Lung (tissue), 12 donors: ENCODE results near the gene UGP2. TPM values are rescaled to one million over a fixed set of nuclear protein-coding genes. Genes with fewer than 3 reads are reported as not detected.

Source experiments
- ATAC-seq: fragments of 200-7000 bp; cut with Tn5 transposase; one replicate; pipeline ENCODE4 v1.9.1; 2020; ENCODE audit warnings: moderate number of reproducible peaks; ENCODE audit not compliant: insufficient read depth, low FRiP score
- DNase-seq, 3 donors: peaks; one replicate each; pipeline ENCODE4 v3.0.0-alpha.2; 2013 to 2017
- H3K27ac ChIP-seq, 2 donors: one replicate each; pipeline ENCODE4 v1.5.1; 2013; ENCODE audit warnings: mild to moderate bottlenecking in 2 of 2, moderate library complexity in 2 of 2, control low read depth in 1 of 2, inconsistent platforms in 1 of 2, low read depth in 1 of 2, low read length in 1 of 2
- H3K27me3 ChIP-seq, 3 donors: one replicate each; pipeline ENCODE4 v1.5.1; 2013; ENCODE audit warnings: low read length in 2 of 3; ENCODE audit not compliant: control insufficient read depth in 3 of 3, insufficient read depth in 3 of 3
- H3K36me3 ChIP-seq, 4 donors: one replicate each; pipeline ENCODE4 v1.5.1; 2013; ENCODE audit warnings: low read length in 4 of 4, mild to moderate bottlenecking in 1 of 4, moderate library complexity in 1 of 4; ENCODE audit not compliant: control insufficient read depth in 4 of 4, insufficient read depth in 4 of 4
- H3K4me1 ChIP-seq, 5 donors: one replicate each; pipeline ENCODE4 v1.5.1; 2013; ENCODE audit warnings: low read length in 5 of 5, mild to moderate bottlenecking in 2 of 5, moderate library complexity in 1 of 5; ENCODE audit not compliant: control insufficient read depth in 5 of 5, insufficient read depth in 5 of 5
- H3K4me3 ChIP-seq: one replicate; pipeline ENCODE4 v1.5.1; 2013; ENCODE audit warnings: mild to moderate bottlenecking, control low read depth, moderate library complexity
- H3K9ac ChIP-seq, 2 donors: one replicate each; pipeline ENCODE4 v1.5.1; 2013; ENCODE audit warnings: low read length in 2 of 2, control low read depth in 1 of 2; ENCODE audit not compliant: insufficient read depth in 1 of 2
- H3K9me3 ChIP-seq, 4 donors: one replicate each; pipeline ENCODE4 v1.5.1; 2013; ENCODE audit warnings: low read length in 3 of 4, mild to moderate bottlenecking in 1 of 4, moderate library complexity in 1 of 4; ENCODE audit not compliant: control insufficient read depth in 4 of 4, insufficient read depth in 3 of 4
- WGBS, 2 donors: extraction: QIAGEN DNeasy Blood & Tissue Kit; methylation state at CpG; one replicate each; pipeline ENCODE4 v1.1.7; 2013; 5-methylcytosine and 5-hydroxymethylcytosine counted together
- polyA plus RNA-seq, 2 donors: library from polyadenylated mRNA; stranded (reverse); fragments of 200-250 nt; gene quantifications; one replicate each; pipeline ENCODE4 v1.2.1, GENCODE V29; 2013
- total RNA-seq, 2 donors: library from RNA; depleted of rRNA in 1 of 2; stranded (reverse); fragments of >200 nt in 1 of 2; gene quantifications; one replicate each; pipeline ENCODE4 v1.2.1, GENCODE V29; 2014 to 2021
- TF ChIP-seq, protein P1 (sequence below): IDR thresholded peaks from 2 replicates; pipeline ENCODE4 v1.5.1; 2012; ENCODE audit warnings: mild to moderate bottlenecking; ENCODE audit errors: control extremely low read depth, extremely low read depth
- donor health status: control.
- donor health status: control.
- donor health status: Bipolar disorder and iron deficiency.
- donor health status: healthy.
- donor health status: DM: yes; HTN: yes; CAD: no.

The UGP2 gene
- total and polyA plus RNA-seq, 4 donors: 59.2 to 156 (median 107) TPM

DNA sequence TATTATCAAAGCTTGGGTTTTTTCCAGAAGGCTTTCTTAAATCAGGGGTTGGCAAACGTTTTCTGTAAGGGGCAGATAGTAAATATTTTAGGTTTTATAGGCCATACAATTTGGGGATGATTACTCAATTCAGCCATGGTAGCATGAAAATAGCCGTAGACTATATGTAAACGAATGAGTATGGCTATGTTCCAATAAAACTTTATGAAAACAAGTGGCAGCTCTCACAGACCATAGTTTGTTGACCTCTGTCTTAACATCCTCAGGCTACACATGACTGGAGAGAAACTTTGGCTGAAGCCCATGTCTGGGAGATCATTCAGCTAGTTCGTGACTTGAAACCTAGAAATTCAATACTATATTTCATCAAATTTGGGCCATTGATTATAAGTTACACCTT, 30.2 kb downstream of the UGP2 start:
- TF ChIP-seq, protein P1, sequence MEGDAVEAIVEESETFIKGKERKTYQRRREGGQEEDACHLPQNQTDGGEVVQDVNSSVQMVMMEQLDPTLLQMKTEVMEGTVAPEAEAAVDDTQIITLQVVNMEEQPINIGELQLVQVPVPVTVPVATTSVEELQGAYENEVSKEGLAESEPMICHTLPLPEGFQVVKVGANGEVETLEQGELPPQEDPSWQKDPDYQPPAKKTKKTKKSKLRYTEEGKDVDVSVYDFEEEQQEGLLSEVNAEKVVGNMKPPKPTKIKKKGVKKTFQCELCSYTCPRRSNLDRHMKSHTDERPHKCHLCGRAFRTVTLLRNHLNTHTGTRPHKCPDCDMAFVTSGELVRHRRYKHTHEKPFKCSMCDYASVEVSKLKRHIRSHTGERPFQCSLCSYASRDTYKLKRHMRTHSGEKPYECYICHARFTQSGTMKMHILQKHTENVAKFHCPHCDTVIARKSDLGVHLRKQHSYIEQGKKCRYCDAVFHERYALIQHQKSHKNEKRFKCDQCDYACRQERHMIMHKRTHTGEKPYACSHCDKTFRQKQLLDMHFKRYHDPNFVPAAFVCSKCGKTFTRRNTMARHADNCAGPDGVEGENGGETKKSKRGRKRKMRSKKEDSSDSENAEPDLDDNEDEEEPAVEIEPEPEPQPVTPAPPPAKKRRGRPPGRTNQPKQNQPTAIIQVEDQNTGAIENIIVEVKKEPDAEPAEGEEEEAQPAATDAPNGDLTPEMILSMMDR: no peak
- ATAC-seq (no peak), DNase-seq (no peak)
- Histone ChIP-seq H3K27ac (no peak overlapping the region), H3K36me3 (peaks cover 0 to 22% (median 10%) of the 10 kb centered on the region in 4 donors), H3K9me3 (peaks cover 0 to 5% (median 0%) of the 10 kb centered on the region in 4 donors), H3K4me3 (no peak overlapping the region), H3K4me1 (peaks cover 0 to 45% (median 1%) of the 10 kb centered on the region in 5 donors), H3K27me3 (no peaks in the 10 kb centered on the region), H3K9ac (no peak overlapping the region)
- WGBS, 2 donors: 66 to 85% methylated on average over 4 of the region's 4 CpGs

DNA sequence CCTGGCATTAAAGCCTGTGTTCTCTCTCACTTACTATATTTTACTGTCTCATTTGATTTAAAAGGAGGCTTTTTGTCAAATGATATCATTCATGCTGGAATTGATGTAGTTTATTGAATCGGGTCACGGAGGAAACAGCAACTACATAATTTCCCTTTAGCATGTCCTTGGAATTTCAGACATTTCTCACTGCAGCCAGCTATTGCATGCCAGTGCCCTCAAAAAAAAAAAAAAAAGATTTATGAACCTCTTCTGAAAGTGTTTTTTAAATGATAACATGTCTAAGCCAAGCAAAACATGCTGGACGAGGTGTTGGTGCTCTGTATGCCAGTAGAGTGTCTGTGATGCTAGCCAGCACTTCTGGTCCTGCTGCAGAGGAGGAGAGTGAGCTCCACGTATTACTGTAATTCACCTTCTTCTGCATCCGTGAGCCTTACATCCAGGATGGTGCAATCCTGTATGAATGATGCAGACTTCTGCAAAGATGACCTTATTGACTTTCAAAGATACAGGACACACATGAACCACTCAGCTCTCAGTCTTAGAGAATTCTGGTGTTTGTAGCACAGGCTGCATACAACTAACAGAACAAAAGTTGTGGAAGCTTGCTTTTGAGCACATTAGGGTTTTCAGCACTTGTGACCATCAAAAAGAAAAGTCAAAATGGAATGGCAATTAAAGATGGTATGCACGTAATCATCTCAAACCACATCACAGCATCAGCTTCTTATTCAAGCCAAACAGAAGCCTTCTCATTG, 31.1 kb downstream of the UGP2 start:
- no peak overlapping the region for H3K4me3 ChIP-seq
- WGBS, 2 donors: 68 to 75% methylated on average over 6 of the region's 6 CpGs
- no peak overlapping the region for H3K27ac ChIP-seq
- H3K9me3 ChIP-seq: peaks cover 0 to 5% (median 0%) of the 10 kb centered on the region in 4 donors
- DNase-seq (no peak), ATAC-seq (no peak)
- peaks cover 0 to 45% (median 1%) of the 10 kb centered on the region in 5 donors for H3K4me1 ChIP-seq
- no peak overlapping the region for H3K9ac ChIP-seq
- TF ChIP-seq, protein P1: no peak
- peaks cover 0 to 26% (median 10%) of the 10 kb centered on the region in 4 donors for H3K36me3 ChIP-seq
- H3K27me3 ChIP-seq: no peaks in the 10 kb centered on the region

DNA sequence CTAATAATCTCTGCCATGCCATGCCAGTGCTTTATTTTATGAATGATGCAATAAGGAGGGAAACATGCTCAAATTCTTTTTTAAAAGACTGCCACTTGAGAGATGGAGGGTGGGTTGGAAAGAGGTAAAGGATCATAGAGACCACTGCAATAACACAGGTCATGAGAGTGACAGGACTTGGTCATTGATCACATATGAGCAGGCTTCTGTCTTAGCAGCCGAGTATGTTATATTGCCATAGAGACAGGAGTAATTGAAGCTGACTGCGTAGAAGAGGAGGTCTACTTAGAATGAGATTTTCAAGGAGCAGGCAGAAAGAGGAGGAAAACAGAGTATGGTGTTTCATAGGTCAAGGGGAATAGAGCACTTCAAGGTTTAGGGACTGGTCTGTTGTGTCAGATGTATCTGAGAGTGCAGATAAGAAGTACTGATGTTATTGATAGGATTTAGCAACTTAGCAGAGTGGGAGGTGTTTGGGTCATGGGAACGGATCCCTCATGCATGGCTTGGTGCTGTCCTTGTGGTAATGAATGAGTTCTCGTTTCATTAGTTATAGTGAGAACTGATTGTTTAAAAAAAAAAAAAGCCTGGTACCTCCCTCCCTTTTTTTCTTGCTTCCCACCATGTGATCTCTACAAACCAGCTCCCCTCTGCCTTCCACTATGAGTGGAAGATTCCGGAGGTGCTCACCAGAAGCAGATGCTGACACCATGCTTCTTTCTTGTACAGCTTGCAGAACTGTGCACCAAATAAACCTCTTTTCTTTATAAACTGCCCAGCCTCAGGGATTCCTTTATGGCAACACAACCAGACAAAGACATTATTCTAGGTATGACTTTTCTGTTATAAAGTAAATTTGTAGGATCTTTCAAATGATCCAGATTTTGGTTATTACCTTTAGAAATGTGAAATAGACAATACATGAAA, 32.8 kb downstream of the UGP2 start:
- H3K27me3 ChIP-seq: no peaks in the 10 kb centered on the region
- peaks cover 0 to 5% (median 0%) of the 10 kb centered on the region in 4 donors for H3K9me3 ChIP-seq
- H3K27ac ChIP-seq: peak overlapping the region in 1 of 2 donors; percentile 92
- H3K36me3 ChIP-seq: peaks cover 1 to 30% (median 10%) of the 10 kb centered on the region in 4 donors
- H3K4me1 ChIP-seq: peaks cover 0 to 45% (median 1%) of the 10 kb centered on the region in 5 donors
- no peak overlapping the region for H3K4me3 ChIP-seq
- TF ChIP-seq, protein P1: no peak
- WGBS, 2 donors: 98 to 99% methylated on average over 5 of the region's 5 CpGs
- no peak for ATAC-seq
- no peak overlapping the region for H3K9ac ChIP-seq
- DNase-seq: no peak
